KMS-11 (cell line): Measurements from ENCODE around the gene SLC6A9.

Experiments used
- H2AFZ ChIP-seq: fragments of 200-600 bp; sonication (generic); 2 replicates; pipeline ENCODE4 v1.6.1; 2016; ENCODE audit warnings: antibody characterized with exemption, mixed run types, low read depth
- H3K27ac ChIP-seq: fragments of 200-600 bp; sonication (generic); 2 replicates; pipeline ENCODE4 v1.6.1; 2016; ENCODE audit warnings: mild to moderate bottlenecking, mixed run types
- H3K27me3 ChIP-seq: fragments of 200-600 bp; sonication (generic); 2 replicates; pipeline ENCODE4 v1.6.1; 2017; ENCODE audit warnings: mild to moderate bottlenecking, low read depth, mixed run types, moderate library complexity; ENCODE audit not compliant: insufficient read depth
- H3K36me3 ChIP-seq: fragments of 200-600 bp; sonication (generic); 2 replicates; pipeline ENCODE4 v1.6.1; 2017; ENCODE audit warnings: mild to moderate bottlenecking, mixed run types; ENCODE audit not compliant: insufficient read depth
- H3K4me1 ChIP-seq: fragments of 200-600 bp; sonication (generic); 2 replicates; pipeline ENCODE4 v1.6.1; 2016; ENCODE audit warnings: mild to moderate bottlenecking, low read depth, mixed run types; ENCODE audit not compliant: poor library complexity, severe bottlenecking
- H3K4me2 ChIP-seq: fragments of 200-600 bp; sonication (generic); 2 replicates; pipeline ENCODE4 v1.7.0; 2016; ENCODE audit warnings: mild to moderate bottlenecking, mixed run types
- H3K4me3 ChIP-seq: fragments of 200-600 bp; sonication (generic); IDR thresholded peaks from 2 replicates; pipeline ENCODE4 v1.6.1; 2017; ENCODE audit warnings: low read depth, low read length, mixed read lengths; ENCODE audit not compliant: insufficient read depth
- H3K79me2 ChIP-seq: fragments of 200-600 bp; sonication (generic); 2 replicates; pipeline ENCODE4 v1.6.1; 2016; ENCODE audit warnings: low read depth, mixed run types; ENCODE audit not compliant: insufficient read depth
- H3K9ac ChIP-seq: fragments of 200-600 bp; sonication (generic); 2 replicates; pipeline ENCODE4 v1.6.1; 2016; ENCODE audit warnings: mild to moderate bottlenecking, mixed run types
- H4K20me1 ChIP-seq: fragments of 200-600 bp; sonication (generic); 2 replicates; pipeline ENCODE4 v1.6.1; 2016; ENCODE audit warnings: mild to moderate bottlenecking, mixed run types; ENCODE audit not compliant: insufficient read depth
- CTCF ChIP-seq: fragments of 200-600 bp; sonication (generic); conservative IDR thresholded peaks from 2 replicates; pipeline ENCODE4 v1.6.1; 2017; ENCODE audit warnings: low read depth, mild to moderate bottlenecking, antibody characterized with exemption, low read length, moderate library complexity, mixed read lengths

The SLC6A9 gene

GRCh38 chr1:43978264-43978550 is 53.1 kb downstream of the SLC6A9 start:
- Histone ChIP-seq H3K4me3 (no peak overlapping the region), H3K27ac (no peak overlapping the region), H4K20me1 (no peaks in the 10 kb centered on the region), H3K4me2 (peak overlapping the region; percentile 95), H3K79me2 (peaks cover 44% of the 10 kb centered on the region), H3K36me3 (no peaks in the 10 kb centered on the region), H3K4me1 (peaks cover 40% of the 10 kb centered on the region), H3K27me3 (no peaks in the 10 kb centered on the region), H2AFZ (no peak overlapping the region), H3K9ac (peak overlapping the region; percentile 53; the same call in 1 of the 2 replicates)
- TF ChIP-seq CTCF = no peak

GRCh38 chr1:43977376-43978263 is 53.6 kb downstream of the SLC6A9 start:
- TF ChIP-seq CTCF = no peak
- H3K27me3 ChIP-seq = no peaks in the 10 kb centered on the region
- H3K4me1 ChIP-seq = peaks cover 43% of the 10 kb centered on the region
- no peak overlapping the region for H3K9ac ChIP-seq
- peak overlapping the region; percentile 95; the same call in 1 of the 2 replicates for H3K4me2 ChIP-seq
- H4K20me1 ChIP-seq = no peaks in the 10 kb centered on the region
- no peak overlapping the region for H2AFZ ChIP-seq
- no peak overlapping the region for H3K27ac ChIP-seq
- H3K36me3 ChIP-seq = no peaks in the 10 kb centered on the region
- no peak overlapping the region for H3K4me3 ChIP-seq
- peaks cover 44% of the 10 kb centered on the region for H3K79me2 ChIP-seq

- Histone ChIP-seq H3K4me2 (peak overlapping the region; percentile 97; the same call in 1 of the 2 replicates), H4K20me1 (no peaks in the 10 kb centered on the region), H3K27ac (no peak overlapping the region), H3K79me2 (peaks cover 44% of the 10 kb centered on the region), H3K4me1 (peaks cover 43% of the 10 kb centered on the region), H3K4me3 (no peak overlapping the region), H3K9ac (no peak overlapping the region), H3K36me3 (no peaks in the 10 kb centered on the region), H2AFZ (no peak overlapping the region), H3K27me3 (no peaks in the 10 kb centered on the region)
- TF ChIP-seq CTCF = no peak
These were observed 54.4 kb downstream of the SLC6A9 start for GRCh38 chr1:43976890-43977289.

GRCh38 chr1:43976045-43976444 is 55.2 kb downstream of the SLC6A9 start:
- H2AFZ ChIP-seq = no peak overlapping the region
- H3K27ac ChIP-seq = no peak overlapping the region
- H4K20me1 ChIP-seq = no peaks in the 10 kb centered on the region
- H3K79me2 ChIP-seq = peaks cover 49% of the 10 kb centered on the region
- no peaks in the 10 kb centered on the region for H3K27me3 ChIP-seq
- H3K36me3 ChIP-seq = no peaks in the 10 kb centered on the region
- peak overlapping the region; percentile 75; the same call in 1 of the 2 replicates for H3K9ac ChIP-seq
- H3K4me1 ChIP-seq = peaks cover 45% of the 10 kb centered on the region
- no peak overlapping the region for H3K4me3 ChIP-seq
- H3K4me2 ChIP-seq = peak overlapping the region; percentile 97
- TF ChIP-seq CTCF = no peak; the same call in 1 of the 2 replicates
